DOHH2 (cell line): ENCODE data around the gene TEPSIN.

Source experiments
- H3F3A ChIP-seq: fragments of 200-600 bp; sonication (generic), shearing (Covaris generic); 2 replicates; pipeline ENCODE4 v1.6.0; 2016; ENCODE audit warnings: antibody characterized with exemption, mild to moderate bottlenecking; ENCODE audit not compliant: control insufficient read depth, insufficient read depth
- H3K27ac ChIP-seq: fragments of 200-600 bp; sonication (generic); 2 replicates; pipeline ENCODE4 v1.5.1; 2014; ENCODE audit warnings: low read depth, mild to moderate bottlenecking, low read length, moderate library complexity
- H3K27me3 ChIP-seq: fragments of 200-600 bp; sonication (generic); 2 replicates; pipeline ENCODE4 v1.6.1; 2014; ENCODE audit warnings: mild to moderate bottlenecking, low read length, mixed read lengths; ENCODE audit not compliant: control insufficient read depth
- H3K36me3 ChIP-seq: fragments of 200-600 bp; sonication (generic); 2 replicates; pipeline ENCODE4 v1.6.1; 2014; ENCODE audit warnings: mild to moderate bottlenecking, low read length, moderate library complexity, mixed read lengths; ENCODE audit not compliant: control insufficient read depth
- H3K4me1 ChIP-seq: fragments of 200-600 bp; sonication (generic); 2 replicates; pipeline ENCODE4 v1.6.1; 2014; ENCODE audit warnings: mild to moderate bottlenecking, low read length, mixed read lengths; ENCODE audit not compliant: control insufficient read depth
- H3K4me2 ChIP-seq: fragments of 200-600 bp; sonication (generic); 2 replicates; pipeline ENCODE4 v1.6.0; 2014; ENCODE audit warnings: mild to moderate bottlenecking, low read length, moderate library complexity
- H3K4me3 ChIP-seq: fragments of 200-600 bp; sonication (generic); 2 replicates; pipeline ENCODE4 v1.5.1; 2014; ENCODE audit warnings: mild to moderate bottlenecking, low read length, mixed read lengths
- H3K79me2 ChIP-seq: fragments of 200-600 bp; sonication (generic); 2 replicates; pipeline ENCODE4 v1.6.1; 2014; ENCODE audit warnings: mild to moderate bottlenecking, low read length, mixed read lengths; ENCODE audit not compliant: control insufficient read depth
- H3K9me2 ChIP-seq: fragments of 200-600 bp; sonication (generic); replicated peaks from 2 replicates; pipeline ENCODE4 v1.6.1; 2014; ENCODE audit warnings: mild to moderate bottlenecking, low read length, mixed read lengths; ENCODE audit not compliant: control insufficient read depth
- H3K9me3 ChIP-seq: fragments of 200-600 bp; sonication (generic); 2 replicates; pipeline ENCODE4 v1.6.1; 2014; ENCODE audit warnings: antibody characterized with exemption, low read length, mixed read lengths; ENCODE audit not compliant: control insufficient read depth, insufficient read depth
- H4K20me1 ChIP-seq: fragments of 200-600 bp; sonication (generic); 2 replicates; pipeline ENCODE4 v1.6.0; 2014; ENCODE audit warnings: low read depth, mild to moderate bottlenecking, antibody characterized with exemption, low read length, moderate library complexity; ENCODE audit not compliant: control insufficient read depth, insufficient read depth
- EZH2phosphoT487 ChIP-seq: fragments of 200-600 bp; sonication (generic); IDR thresholded peaks from 2 replicates; pipeline ENCODE4 v1.6.1; 2017; ENCODE audit warnings: borderline replicate concordance, mild to moderate bottlenecking, antibody characterized with exemption, low read length, moderate library complexity, mixed read lengths
- TF ChIP-seq, protein P1 (sequence below): fragments of 200-600 bp; sonication (generic); IDR thresholded peaks from one replicate; pipeline ENCODE4 v1.5.1; 2014; ENCODE audit warnings: antibody characterized with exemption, mild to moderate bottlenecking, low read depth, low read length; ENCODE audit not compliant: poor library complexity, severe bottlenecking

Gene TEPSIN

DNA sequence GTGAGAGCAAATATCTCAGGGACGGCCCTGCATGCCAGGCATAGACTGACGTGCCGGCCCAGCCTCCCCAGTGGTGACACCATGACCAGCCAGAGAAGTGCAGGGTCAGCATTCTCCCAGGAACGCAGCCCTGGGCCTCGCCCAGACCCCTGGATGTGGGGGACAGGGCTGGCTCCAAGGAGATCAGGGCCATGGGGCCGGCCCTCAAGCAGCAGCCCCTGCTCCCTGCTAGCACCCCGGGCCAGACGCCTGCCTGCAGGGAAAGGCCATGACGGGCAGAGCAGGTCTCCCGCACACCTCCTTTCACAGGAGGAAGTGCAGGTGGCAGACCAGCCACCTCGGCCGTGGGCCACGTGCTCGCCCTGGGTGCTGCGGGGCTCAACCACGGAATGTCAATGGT, 9.8 kb upstream of the TEPSIN start:
- Histone ChIP-seq H3F3A (peaks cover 12% of the 10 kb centered on the region), H3K4me3 (no peak overlapping the region), H3K79me2 (peaks cover 3% of the 10 kb centered on the region; the same call in 1 of the 2 replicates), H3K9me3 (peaks cover 6% of the 10 kb centered on the region), H3K4me1 (peaks cover 58% of the 10 kb centered on the region), H3K4me2 (no peak overlapping the region), H3K27me3 (no peaks in the 10 kb centered on the region), H4K20me1 (0 out of 2 replicates have a peak, but pooled peaks cover 2% of the 10 kb centered on the region), H3K9me2 (no peaks in the 10 kb centered on the region), H3K36me3 (peaks cover 37% of the 10 kb centered on the region), H3K27ac (no peak overlapping the region)
- TF ChIP-seq EZH2phosphoT487: no peak
- TF ChIP-seq, protein P1, sequence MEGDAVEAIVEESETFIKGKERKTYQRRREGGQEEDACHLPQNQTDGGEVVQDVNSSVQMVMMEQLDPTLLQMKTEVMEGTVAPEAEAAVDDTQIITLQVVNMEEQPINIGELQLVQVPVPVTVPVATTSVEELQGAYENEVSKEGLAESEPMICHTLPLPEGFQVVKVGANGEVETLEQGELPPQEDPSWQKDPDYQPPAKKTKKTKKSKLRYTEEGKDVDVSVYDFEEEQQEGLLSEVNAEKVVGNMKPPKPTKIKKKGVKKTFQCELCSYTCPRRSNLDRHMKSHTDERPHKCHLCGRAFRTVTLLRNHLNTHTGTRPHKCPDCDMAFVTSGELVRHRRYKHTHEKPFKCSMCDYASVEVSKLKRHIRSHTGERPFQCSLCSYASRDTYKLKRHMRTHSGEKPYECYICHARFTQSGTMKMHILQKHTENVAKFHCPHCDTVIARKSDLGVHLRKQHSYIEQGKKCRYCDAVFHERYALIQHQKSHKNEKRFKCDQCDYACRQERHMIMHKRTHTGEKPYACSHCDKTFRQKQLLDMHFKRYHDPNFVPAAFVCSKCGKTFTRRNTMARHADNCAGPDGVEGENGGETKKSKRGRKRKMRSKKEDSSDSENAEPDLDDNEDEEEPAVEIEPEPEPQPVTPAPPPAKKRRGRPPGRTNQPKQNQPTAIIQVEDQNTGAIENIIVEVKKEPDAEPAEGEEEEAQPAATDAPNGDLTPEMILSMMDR: no peak

DNA sequence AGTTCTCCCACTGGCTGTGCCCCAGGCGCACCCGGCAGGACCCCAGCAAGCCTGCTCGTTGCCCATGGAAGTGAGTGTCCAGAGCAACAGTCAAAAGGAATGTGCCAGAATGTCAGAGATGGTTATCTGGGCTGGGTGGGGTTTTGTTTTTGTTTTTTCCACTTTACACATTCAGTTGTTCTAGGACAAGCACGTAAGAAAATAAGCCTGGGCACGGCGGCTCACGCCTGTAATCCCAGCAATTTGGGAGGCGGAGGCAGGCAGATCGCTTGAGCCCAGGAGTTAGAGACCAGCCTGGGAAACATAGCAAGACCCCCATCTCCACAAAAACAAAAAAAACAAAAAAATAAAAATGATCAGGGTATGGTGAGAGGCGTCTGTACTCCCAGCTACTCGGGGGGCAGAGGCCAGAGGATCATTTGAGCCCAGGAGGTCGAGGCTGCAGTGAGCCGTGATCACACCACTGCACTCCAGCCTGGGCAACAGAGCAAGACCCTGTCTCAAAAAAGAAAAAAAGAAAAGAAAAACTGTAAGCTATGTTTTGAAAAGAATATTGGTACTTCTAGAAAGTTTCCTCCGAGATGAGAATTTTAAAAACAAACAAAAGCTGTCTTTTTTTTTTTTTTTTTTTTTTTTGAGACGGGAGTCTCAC, 8.6 kb upstream of the TEPSIN start:
- peaks cover 6% of the 10 kb centered on the region for H3K9me3 ChIP-seq
- H3K4me3 ChIP-seq: no peak overlapping the region
- no peaks in the 10 kb centered on the region for H3K79me2 ChIP-seq
- peaks cover 49% of the 10 kb centered on the region for H3K4me1 ChIP-seq
- no peak for TF ChIP-seq EZH2phosphoT487
- TF ChIP-seq, protein P1: no peak
- H3K9me2 ChIP-seq: no peaks in the 10 kb centered on the region
- H3K36me3 ChIP-seq: peaks cover 38% of the 10 kb centered on the region
- H3K27me3 ChIP-seq: no peaks in the 10 kb centered on the region
- peaks cover 14% of the 10 kb centered on the region for H3F3A ChIP-seq
- H4K20me1 ChIP-seq: no peaks in the 10 kb centered on the region
- no peak overlapping the region for H3K27ac ChIP-seq
- no peak overlapping the region for H3K4me2 ChIP-seq

DNA sequence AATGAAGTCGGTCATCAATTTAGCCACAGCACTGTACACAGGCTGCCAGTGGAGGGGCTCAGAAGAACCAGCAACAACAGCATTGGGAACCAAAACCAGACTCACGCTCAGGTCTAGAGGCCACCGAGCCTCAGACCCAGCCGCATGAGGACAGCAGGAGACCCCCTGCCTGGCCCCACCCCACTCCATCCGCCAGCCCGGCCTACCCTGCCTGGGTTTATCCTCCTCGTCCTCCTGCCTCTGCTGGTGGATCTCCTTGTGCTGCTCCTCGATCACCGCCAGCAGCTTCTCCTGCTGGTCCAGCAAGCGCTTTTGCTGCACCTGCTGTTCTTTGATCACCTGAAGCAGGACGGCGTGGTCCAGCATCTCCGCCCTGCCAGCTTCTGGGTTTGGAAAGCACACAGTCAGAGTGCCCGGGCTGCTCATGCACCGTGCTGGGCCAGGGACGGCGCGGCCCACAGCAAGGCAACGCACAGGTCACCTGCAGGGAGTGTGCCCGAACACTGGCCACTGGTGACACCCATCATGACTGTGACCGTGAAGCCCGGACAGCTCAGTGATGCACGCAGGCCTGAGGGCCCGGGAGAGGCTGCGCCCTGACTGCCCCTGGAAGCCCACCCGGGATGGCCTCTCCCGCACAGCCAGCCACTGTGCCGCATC, 8.0 kb upstream of the TEPSIN start:
- H3K79me2 ChIP-seq: peaks cover 5% of the 10 kb centered on the region
- peaks cover 37% of the 10 kb centered on the region for H3K36me3 ChIP-seq
- peaks cover 5% of the 10 kb centered on the region; the same call in 1 of the 2 replicates for H4K20me1 ChIP-seq
- H3K4me1 ChIP-seq: peaks cover 48% of the 10 kb centered on the region
- H3K27me3 ChIP-seq: no peaks in the 10 kb centered on the region
- H3K4me3 ChIP-seq: no peak overlapping the region
- H3K9me3 ChIP-seq: peaks cover 6% of the 10 kb centered on the region
- TF ChIP-seq EZH2phosphoT487: no peak
- TF ChIP-seq, protein P1: no peak
- H3K4me2 ChIP-seq: no peak overlapping the region
- H3F3A ChIP-seq: peaks cover 14% of the 10 kb centered on the region
- H3K27ac ChIP-seq: no peak overlapping the region
- no peaks in the 10 kb centered on the region for H3K9me2 ChIP-seq
